Neural cell (in vitro differentiated cells): Measurements from ENCODE around the gene IPO9. TPM values are rescaled to one million over a fixed set of nuclear protein-coding genes. Genes with fewer than 3 reads are reported as not detected.

Experiments used
- H2AFZ ChIP-seq: fragments of 200-600, 300-800 bp; sonication (generic), shearing (Covaris generic); 2 replicates; pipeline ENCODE4 v1.6.0; 2014; ENCODE audit warnings: low read depth, mild to moderate bottlenecking, antibody characterized with exemption, low read length, moderate library complexity
- H3F3A ChIP-seq: fragments of 200-600 bp; shearing (Covaris generic); 2 replicates; pipeline ENCODE4 v1.6.1; 2016; ENCODE audit warnings: mild to moderate bottlenecking, moderate library complexity, mixed read lengths, antibody characterized with exemption, low read length; ENCODE audit not compliant: insufficient read depth, poor library complexity, severe bottlenecking
- H3K27ac ChIP-seq: fragments of 200-600, 300-800 bp; sonication (generic), shearing (Covaris generic); 2 replicates; pipeline ENCODE4 v1.5.1; 2014; ENCODE audit warnings: mild to moderate bottlenecking, low read length, moderate library complexity
- H3K27me3 ChIP-seq: fragments of 300-800, 200-600 bp; sonication (generic), shearing (Covaris generic); 2 replicates; pipeline ENCODE4 v1.6.0; 2014; ENCODE audit warnings: mild to moderate bottlenecking, low read depth, low read length, moderate library complexity; ENCODE audit not compliant: insufficient read depth
- H3K36me3 ChIP-seq: fragments of 300-800, 200-600 bp; sonication (generic), shearing (Covaris generic); 2 replicates; pipeline ENCODE4 v1.5.1; 2014; ENCODE audit warnings: mild to moderate bottlenecking, antibody characterized with exemption, low read length, moderate library complexity; ENCODE audit not compliant: insufficient read depth
- H3K4me2 ChIP-seq: fragments of 300-800, 200-600 bp; sonication (generic), shearing (Covaris generic); 2 replicates; pipeline ENCODE4 v1.6.0; 2014; ENCODE audit warnings: mild to moderate bottlenecking, low read length
- H3K4me3 ChIP-seq: fragments of 300-800, 200-600 bp; sonication (generic), shearing (Covaris generic); 2 replicates; pipeline ENCODE4 v1.5.1; 2014; ENCODE audit warnings: mild to moderate bottlenecking, low read length, moderate library complexity
- H3K79me2 ChIP-seq: fragments of 200-600 bp; shearing (Covaris generic); replicated peaks from 2 replicates; pipeline ENCODE4 v1.6.0; 2014; ENCODE audit warnings: mild to moderate bottlenecking, low read length, moderate library complexity; ENCODE audit not compliant: insufficient read depth
- H3K9ac ChIP-seq: fragments of 300-800, 200-600 bp; sonication (generic), shearing (Covaris generic); 2 replicates; pipeline ENCODE4 v1.6.1; 2016; ENCODE audit warnings: mild to moderate bottlenecking, low read length, mixed read lengths
- H3K9me2 ChIP-seq: fragments of 200-600 bp; shearing (Covaris generic); 2 replicates; pipeline ENCODE4 v1.6.1; 2016; ENCODE audit warnings: mild to moderate bottlenecking, low read length, mixed read lengths; ENCODE audit not compliant: insufficient read depth
- H3K9me3 ChIP-seq: fragments of 200-600, 300-800 bp; sonication (generic), shearing (Covaris generic); 2 replicates; pipeline ENCODE4 v1.6.1; 2016; ENCODE audit warnings: mild to moderate bottlenecking, mixed run types, low read length, moderate library complexity, mixed read lengths
- H4K20me1 ChIP-seq: fragments of 200-600 bp; shearing (Covaris generic); 2 replicates; pipeline ENCODE4 v1.6.1; 2016; ENCODE audit warnings: mild to moderate bottlenecking, mixed run types; ENCODE audit not compliant: insufficient read depth
- EP300 ChIP-seq: fragments of 450-650 bp; conservative IDR thresholded peaks from 2 replicates; pipeline ENCODE4 v1.6.1; 2014; ENCODE audit warnings: antibody characterized with exemption, mild to moderate bottlenecking, moderate library complexity; ENCODE audit not compliant: poor library complexity, severe bottlenecking
- EZH2 ChIP-seq: fragments of 200-600, 300-800 bp; shearing (Covaris generic), sonication (generic); IDR thresholded peaks from 2 replicates; pipeline ENCODE4 v1.6.1; 2014; ENCODE audit warnings: antibody characterized with exemption, low read length, borderline replicate concordance, mild to moderate bottlenecking; ENCODE audit not compliant: insufficient read depth, poor library complexity, severe bottlenecking
- MXI1 ChIP-seq: fragments of 450-650 bp; conservative IDR thresholded peaks from 2 replicates; pipeline ENCODE4 v1.6.1; 2014; ENCODE audit warnings: antibody characterized with exemption, mild to moderate bottlenecking; ENCODE audit not compliant: poor library complexity, severe bottlenecking
- POLR2AphosphoS5 ChIP-seq: IDR thresholded peaks from 2 replicates; pipeline ENCODE4 v1.6.1; 2012
- RAD21 ChIP-seq: fragments of 450-650 bp; conservative IDR thresholded peaks from 2 replicates; pipeline ENCODE4 v1.6.1; 2014; ENCODE audit warnings: antibody characterized with exemption, mild to moderate bottlenecking, moderate library complexity
- REST ChIP-seq: IDR thresholded peaks from 2 replicates; pipeline ENCODE4 v1.6.1; 2012; ENCODE audit warnings: borderline replicate concordance
- SMC3 ChIP-seq: fragments of 450-650 bp; conservative IDR thresholded peaks from 2 replicates; pipeline ENCODE4 v1.6.1; 2014; ENCODE audit warnings: antibody characterized with exemption, mild to moderate bottlenecking, moderate library complexity; ENCODE audit not compliant: poor library complexity
- TAF1 ChIP-seq: IDR thresholded peaks from 2 replicates; pipeline ENCODE4 v1.6.1; 2012; ENCODE audit warnings: low read depth
- polyA plus RNA-seq: library from polyadenylated mRNA; depleted of rRNA; stranded (reverse); fragments of >200 nt; gene quantifications from 2 replicates; pipeline ENCODE4 v1.2.3, GENCODE V29; 2014
- TF ChIP-seq, protein P1 (sequence below): fragments of 450-650 bp; IDR thresholded peaks from 2 replicates; pipeline ENCODE4 v1.5.1; 2014; ENCODE audit warnings: antibody characterized with exemption, mild to moderate bottlenecking, moderate library complexity; ENCODE audit not compliant: poor library complexity, severe bottlenecking

Gene IPO9
- polyA plus RNA-seq, 1 donor from 2014 or later, result 45.0 TPM

GRCh38 chr1:201890223-201890622, 61.3 kb downstream of the IPO9 start:
- no peak overlapping the region for H3K4me2 ChIP-seq
- H3K36me3 ChIP-seq, result no peaks in the 10 kb centered on the region
- TF ChIP-seq EZH2, result no peak
- TF ChIP-seq, protein P1, sequence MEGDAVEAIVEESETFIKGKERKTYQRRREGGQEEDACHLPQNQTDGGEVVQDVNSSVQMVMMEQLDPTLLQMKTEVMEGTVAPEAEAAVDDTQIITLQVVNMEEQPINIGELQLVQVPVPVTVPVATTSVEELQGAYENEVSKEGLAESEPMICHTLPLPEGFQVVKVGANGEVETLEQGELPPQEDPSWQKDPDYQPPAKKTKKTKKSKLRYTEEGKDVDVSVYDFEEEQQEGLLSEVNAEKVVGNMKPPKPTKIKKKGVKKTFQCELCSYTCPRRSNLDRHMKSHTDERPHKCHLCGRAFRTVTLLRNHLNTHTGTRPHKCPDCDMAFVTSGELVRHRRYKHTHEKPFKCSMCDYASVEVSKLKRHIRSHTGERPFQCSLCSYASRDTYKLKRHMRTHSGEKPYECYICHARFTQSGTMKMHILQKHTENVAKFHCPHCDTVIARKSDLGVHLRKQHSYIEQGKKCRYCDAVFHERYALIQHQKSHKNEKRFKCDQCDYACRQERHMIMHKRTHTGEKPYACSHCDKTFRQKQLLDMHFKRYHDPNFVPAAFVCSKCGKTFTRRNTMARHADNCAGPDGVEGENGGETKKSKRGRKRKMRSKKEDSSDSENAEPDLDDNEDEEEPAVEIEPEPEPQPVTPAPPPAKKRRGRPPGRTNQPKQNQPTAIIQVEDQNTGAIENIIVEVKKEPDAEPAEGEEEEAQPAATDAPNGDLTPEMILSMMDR, result no peak
- TF ChIP-seq RAD21, result no peak
- TF ChIP-seq EP300, result no peak
- no peak for TF ChIP-seq TAF1
- no peak for TF ChIP-seq MXI1
- no peak for TF ChIP-seq POLR2AphosphoS5
- TF ChIP-seq SMC3, result no peak
- TF ChIP-seq REST, result no peak
- no peaks in the 10 kb centered on the region for H3K9me3 ChIP-seq
- no peaks in the 10 kb centered on the region for H3K79me2 ChIP-seq
- no peaks in the 10 kb centered on the region for H4K20me1 ChIP-seq
- no peak overlapping the region for H2AFZ ChIP-seq
- H3K4me3 ChIP-seq, result no peak overlapping the region
- no peak overlapping the region for H3K9ac ChIP-seq
- no peaks in the 10 kb centered on the region for H3K9me2 ChIP-seq
- no peaks in the 10 kb centered on the region for H3F3A ChIP-seq
- H3K27ac ChIP-seq, result no peak overlapping the region
- H3K27me3 ChIP-seq, result peaks cover 17% of the 10 kb centered on the region

- H3K9me2 ChIP-seq, result no peaks in the 10 kb centered on the region
- no peaks in the 10 kb centered on the region for H3K79me2 ChIP-seq
- no peaks in the 10 kb centered on the region for H3K9me3 ChIP-seq
- H3K27ac ChIP-seq, result no peak overlapping the region
- no peak overlapping the region for H3K4me3 ChIP-seq
- H3K4me2 ChIP-seq, result no peak overlapping the region
- no peak overlapping the region for H2AFZ ChIP-seq
- H3F3A ChIP-seq, result no peaks in the 10 kb centered on the region
- TF ChIP-seq SMC3, result no peak
- TF ChIP-seq, protein P1, result no peak
- TF ChIP-seq RAD21, result no peak
- TF ChIP-seq EP300, result no peak
- no peak for TF ChIP-seq EZH2
- TF ChIP-seq MXI1, result no peak
- no peak for TF ChIP-seq REST
- no peak for TF ChIP-seq POLR2AphosphoS5
- no peak for TF ChIP-seq TAF1
- H4K20me1 ChIP-seq, result no peaks in the 10 kb centered on the region
- H3K27me3 ChIP-seq, result peaks cover 17% of the 10 kb centered on the region
- no peak overlapping the region for H3K9ac ChIP-seq
- no peaks in the 10 kb centered on the region for H3K36me3 ChIP-seq
These were observed 62.0 kb downstream of the IPO9 start for GRCh38 chr1:201890806-201891450.
